RWPE2 (cell line): Measurements from ENCODE around the gene TFDP2.

Source experiments
- ATAC-seq: fragments of 200-7000 bp; cut with Tn5 transposase; 3 replicates; pipeline ENCODE4 v1.9.1; 2021; ENCODE audit warnings: low read depth
- DNase-seq: peaks from one replicate; pipeline ENCODE4 v3.0.0-alpha.2; 2020; ENCODE audit warnings: low spot score
- H3K27ac ChIP-seq: fragments of 450-650 bp; 2 replicates; pipeline ENCODE4 v1.5.1; 2017; ENCODE audit warnings: mild to moderate bottlenecking; ENCODE audit not compliant: poor library complexity, severe bottlenecking
- H3K27me3 ChIP-seq: fragments of 250-450 bp; sonication (Bioruptor Pico); 2 replicates; pipeline ENCODE4 v1.5.1; 2021; ENCODE audit warnings: mild to moderate bottlenecking, moderate library complexity; ENCODE audit not compliant: insufficient read depth, poor library complexity, severe bottlenecking
- H3K36me3 ChIP-seq: fragments of 250-450 bp; sonication (Bioruptor Pico); 2 replicates; pipeline ENCODE4 v1.5.1; 2020; ENCODE audit warnings: low read depth, mild to moderate bottlenecking, moderate library complexity
- H3K4me1 ChIP-seq: fragments of 250-450 bp; sonication (Bioruptor Pico); 2 replicates; pipeline ENCODE4 v1.5.1; 2021; ENCODE audit warnings: mild to moderate bottlenecking, moderate library complexity; ENCODE audit not compliant: insufficient read depth, poor library complexity, severe bottlenecking
- H3K4me3 ChIP-seq: fragments of 250-450 bp; sonication (Bioruptor Pico); 2 replicates; pipeline ENCODE4 v1.5.1; 2021; ENCODE audit warnings: mild to moderate bottlenecking, moderate library complexity; ENCODE audit not compliant: severe bottlenecking
- H3K9me3 ChIP-seq: fragments of 250-450 bp; sonication (Bioruptor Pico); 2 replicates; pipeline ENCODE4 v1.5.1; 2021; ENCODE audit warnings: mild to moderate bottlenecking, moderate library complexity; ENCODE audit not compliant: severe bottlenecking
- TF ChIP-seq, protein P1 (sequence below): fragments of 450-650 bp; IDR thresholded peaks from one replicate; pipeline ENCODE4 v1.5.1; 2017; ENCODE audit warnings: mild to moderate bottlenecking, moderate library complexity; ENCODE audit not compliant: poor library complexity, severe bottlenecking

Gene TFDP2

GRCh38 chr3:141904203-141904602 lies 245.1 kb downstream of the TFDP2 start:
- H3K9me3 ChIP-seq: peaks cover 2% of the 10 kb centered on the region
- TF ChIP-seq, protein P1, sequence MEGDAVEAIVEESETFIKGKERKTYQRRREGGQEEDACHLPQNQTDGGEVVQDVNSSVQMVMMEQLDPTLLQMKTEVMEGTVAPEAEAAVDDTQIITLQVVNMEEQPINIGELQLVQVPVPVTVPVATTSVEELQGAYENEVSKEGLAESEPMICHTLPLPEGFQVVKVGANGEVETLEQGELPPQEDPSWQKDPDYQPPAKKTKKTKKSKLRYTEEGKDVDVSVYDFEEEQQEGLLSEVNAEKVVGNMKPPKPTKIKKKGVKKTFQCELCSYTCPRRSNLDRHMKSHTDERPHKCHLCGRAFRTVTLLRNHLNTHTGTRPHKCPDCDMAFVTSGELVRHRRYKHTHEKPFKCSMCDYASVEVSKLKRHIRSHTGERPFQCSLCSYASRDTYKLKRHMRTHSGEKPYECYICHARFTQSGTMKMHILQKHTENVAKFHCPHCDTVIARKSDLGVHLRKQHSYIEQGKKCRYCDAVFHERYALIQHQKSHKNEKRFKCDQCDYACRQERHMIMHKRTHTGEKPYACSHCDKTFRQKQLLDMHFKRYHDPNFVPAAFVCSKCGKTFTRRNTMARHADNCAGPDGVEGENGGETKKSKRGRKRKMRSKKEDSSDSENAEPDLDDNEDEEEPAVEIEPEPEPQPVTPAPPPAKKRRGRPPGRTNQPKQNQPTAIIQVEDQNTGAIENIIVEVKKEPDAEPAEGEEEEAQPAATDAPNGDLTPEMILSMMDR: no peak
- H3K27me3 ChIP-seq: no peaks in the 10 kb centered on the region
- peaks cover 66% of the 10 kb centered on the region for H3K36me3 ChIP-seq
- ATAC-seq (no peak), DNase-seq (no peak)
- no peak overlapping the region for H3K27ac ChIP-seq
- no peaks in the 10 kb centered on the region for H3K4me1 ChIP-seq
- no peak overlapping the region for H3K4me3 ChIP-seq

DNA sequence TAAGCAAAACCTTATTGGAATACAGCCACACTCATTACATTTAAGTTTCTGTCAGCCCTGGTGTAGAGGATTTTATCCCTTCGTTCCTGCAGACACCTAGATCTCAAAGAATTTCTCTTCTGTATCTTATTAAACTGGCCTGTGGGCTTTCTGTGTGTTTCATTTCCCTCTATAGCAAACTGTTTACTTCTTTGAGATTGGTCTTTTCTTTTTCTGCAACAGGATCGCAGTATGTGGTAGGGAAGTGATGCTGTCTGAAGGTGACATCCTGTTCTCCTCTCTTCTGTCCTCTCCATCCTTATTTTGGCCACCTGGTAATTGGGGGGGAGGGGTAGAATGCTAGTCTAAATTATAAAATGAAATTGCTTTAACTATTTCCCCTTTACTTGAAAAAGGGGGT lies 247.4 kb downstream of the TFDP2 start:
- H3K9me3 ChIP-seq: peaks cover 2% of the 10 kb centered on the region
- no peak overlapping the region for H3K4me3 ChIP-seq
- H3K4me1 ChIP-seq: no peaks in the 10 kb centered on the region
- peaks cover 63% of the 10 kb centered on the region for H3K36me3 ChIP-seq
- no peaks in the 10 kb centered on the region for H3K27me3 ChIP-seq
- TF ChIP-seq, protein P1: no peak
- ATAC-seq (no peak), DNase-seq (no peak)
- no peak overlapping the region for H3K27ac ChIP-seq

- H3K4me1 ChIP-seq: no peaks in the 10 kb centered on the region
- H3K27ac ChIP-seq: no peak overlapping the region
- no peaks in the 10 kb centered on the region for H3K27me3 ChIP-seq
- peaks cover 2% of the 10 kb centered on the region for H3K9me3 ChIP-seq
- ATAC-seq (no peak), DNase-seq (no peak)
- TF ChIP-seq, protein P1: no peak
- H3K4me3 ChIP-seq: no peak overlapping the region
- peaks cover 51% of the 10 kb centered on the region for H3K36me3 ChIP-seq
These were observed 249.0 kb downstream of the TFDP2 start for GRCh38 chr3:141900343-141900742.

DNA sequence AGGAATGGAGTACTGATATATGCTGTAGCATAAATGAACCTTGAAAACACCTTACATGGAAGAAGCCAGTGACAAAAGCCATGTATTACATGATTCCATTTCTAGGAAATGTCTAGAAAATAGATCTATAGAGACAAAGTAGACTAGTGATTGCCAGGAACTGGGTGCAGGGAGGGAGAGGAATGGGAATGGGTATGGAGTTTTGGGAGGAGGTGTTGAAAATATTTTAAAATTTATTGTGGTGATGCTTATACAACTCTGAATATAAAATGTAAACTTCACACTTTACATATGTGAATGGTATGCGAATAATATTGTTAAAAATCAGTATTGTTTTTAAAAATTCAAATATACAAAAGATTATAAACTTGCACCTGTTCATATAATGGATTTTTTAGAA lies 250.4 kb downstream of the TFDP2 start:
- Histone ChIP-seq H3K9me3 (peaks cover 2% of the 10 kb centered on the region), H3K27ac (no peak overlapping the region), H3K4me1 (peaks cover 3% of the 10 kb centered on the region), H3K36me3 (peaks cover 42% of the 10 kb centered on the region), H3K27me3 (no peaks in the 10 kb centered on the region), H3K4me3 (no peak overlapping the region)
- TF ChIP-seq, protein P1: no peak
- no peak for DNase-seq
- no peak for ATAC-seq

DNA sequence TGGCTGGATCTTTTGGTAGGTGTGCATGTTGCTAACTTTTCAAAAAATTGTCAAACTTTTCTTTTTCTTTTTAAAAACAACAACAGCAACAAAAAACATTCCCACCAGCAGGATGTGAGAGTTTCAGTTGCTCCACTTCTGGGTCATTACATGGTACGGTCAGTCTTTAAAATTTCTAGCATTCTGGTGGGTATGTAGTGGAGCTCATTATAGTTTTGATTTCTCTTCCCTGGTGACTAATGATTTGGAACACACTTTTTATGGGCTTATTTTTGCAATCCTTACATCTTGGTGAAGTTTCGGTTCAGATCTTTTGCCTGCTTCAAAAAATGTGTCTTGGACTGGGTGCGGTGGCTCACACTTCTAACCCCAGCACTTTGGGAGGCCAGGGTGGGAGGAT lies 253.6 kb downstream of the TFDP2 start:
- H3K9me3 ChIP-seq: peaks cover 2% of the 10 kb centered on the region

More for the DNA sequence above, 253.6 kb downstream of the TFDP2 start:
- DNase-seq: no peak
- no peak overlapping the region for H3K4me3 ChIP-seq
- H3K27me3 ChIP-seq: no peaks in the 10 kb centered on the region
- H3K27ac ChIP-seq: no peak overlapping the region
- peaks cover 7% of the 10 kb centered on the region for H3K4me1 ChIP-seq
- peaks cover 34% of the 10 kb centered on the region for H3K36me3 ChIP-seq
- ATAC-seq: no peak
- TF ChIP-seq, protein P1: no peak
